HEK293T (cell line): ENCODE data around the gene SRY.
"Not testable (repeated sequence)": the region's sequence is repeated elsewhere in the genome, so short reads cannot be mapped to it uniquely, and the experiment has no call there.

Source experiments
- CTCF ChIA-PET: fragments of 350-600 bp; formaldehyde crosslinking; extraction: SDS; loops from one replicate; lab custom pipeline; 2021; ENCODE audit warnings: antibody characterized with exemption, inconsistent platforms; lab: Yijun Ruan, JAX
- POLR2A ChIA-PET: fragments of 350-600 bp; formaldehyde crosslinking; extraction: SDS; loops from one replicate; lab custom pipeline; 2020; ENCODE audit warnings: antibody characterized with exemption, inconsistent platforms; lab: Yijun Ruan, JAX
- DNase-seq: peaks from one replicate; pipeline ENCODE4 v3.0.0; 2012; ENCODE audit warnings: mixed read lengths; ENCODE audit errors: extremely low spot score
- ARNT ChIP-seq: fragments of 450-650 bp; IDR thresholded peaks from 2 replicates; pipeline ENCODE4 v1.6.1; 2017; ENCODE audit warnings: mild to moderate bottlenecking
- BHLHE40 ChIP-seq: fragments of 450-650 bp; IDR thresholded peaks from 2 replicates; pipeline ENCODE4 v1.6.1; 2016; ENCODE audit warnings: mild to moderate bottlenecking, moderate library complexity, borderline replicate concordance
- CTBP1 ChIP-seq: fragments of 450-650 bp; IDR thresholded peaks from 2 replicates; pipeline ENCODE4 v1.6.1; 2016; ENCODE audit warnings: borderline replicate concordance
- ELF4 ChIP-seq: fragments of 450-650 bp; IDR thresholded peaks from 2 replicates; pipeline ENCODE4 v1.6.1; 2017; ENCODE audit warnings: antibody characterized with exemption
- FOXA1 ChIP-seq: fragments of 450-650 bp; IDR thresholded peaks from 2 replicates; pipeline ENCODE4 v1.6.1; 2016; ENCODE audit warnings: mild to moderate bottlenecking
- FOXK2 ChIP-seq: fragments of 450-650 bp; IDR thresholded peaks from 2 replicates; pipeline ENCODE4 v1.6.1; 2016; ENCODE audit warnings: mild to moderate bottlenecking
- FOXM1 ChIP-seq: fragments of 450-650 bp; IDR thresholded peaks from 2 replicates; pipeline ENCODE4 v1.6.1; 2017; ENCODE audit warnings: mild to moderate bottlenecking, borderline replicate concordance
- HDGF ChIP-seq: fragments of 450-650 bp; IDR thresholded peaks from 2 replicates; pipeline ENCODE4 v1.6.1; 2017; ENCODE audit warnings: antibody characterized with exemption, borderline replicate concordance
- L3MBTL2 ChIP-seq: fragments of 450-650 bp; conservative IDR thresholded peaks from 2 replicates; pipeline ENCODE4 v1.6.1; 2016; ENCODE audit warnings: mild to moderate bottlenecking
- LEF1 ChIP-seq: fragments of 450-650 bp; IDR thresholded peaks from 2 replicates; pipeline ENCODE4 v1.6.1; 2017; ENCODE audit warnings: mild to moderate bottlenecking, borderline replicate concordance
- NFRKB ChIP-seq: fragments of 450-650 bp; IDR thresholded peaks from 2 replicates; pipeline ENCODE4 v1.6.1; 2016; ENCODE audit warnings: mild to moderate bottlenecking, moderate library complexity
- PKNOX1 ChIP-seq: fragments of 450-650 bp; IDR thresholded peaks from 2 replicates; pipeline ENCODE4 v1.6.1; 2016
- SP1 ChIP-seq: fragments of 450-650 bp; IDR thresholded peaks from 2 replicates; pipeline ENCODE4 v1.6.1; 2017
- SUZ12 ChIP-seq: fragments of 450-650 bp; IDR thresholded peaks from 2 replicates; pipeline ENCODE4 v1.6.1; 2016; ENCODE audit warnings: mild to moderate bottlenecking
- TARDBP ChIP-seq: fragments of 450-650 bp; IDR thresholded peaks from 2 replicates; pipeline ENCODE4 v1.6.1; 2016
- ZNF384 ChIP-seq: fragments of 450-650 bp; IDR thresholded peaks from 2 replicates; pipeline ENCODE4 v1.6.1; 2016

Gene SRY

GRCh38 chrY:2787600-2787999, at the start of gene SRY:
Gene SRY, minus strand, starts transcription at chrY:2787682. Its CDS starts 79 bp downstream, at chrY:2787603.
- no peak for DNase-seq
- POLR2A ChIA-PET: no interaction called here
- CTCF ChIA-PET: no interaction called here
- no peak for TF ChIP-seq TARDBP
- no peak for TF ChIP-seq ZNF384
- no peak for TF ChIP-seq ARNT
- TF ChIP-seq FOXK2: no peak
- no peak for TF ChIP-seq FOXA1
- TF ChIP-seq SUZ12: no peak
- TF ChIP-seq L3MBTL2: no peak
- no peak for TF ChIP-seq SP1
- no peak for TF ChIP-seq HDGF
- no peak for TF ChIP-seq PKNOX1
- TF ChIP-seq NFRKB: no peak

- no peak for DNase-seq
- CTCF ChIA-PET: no interaction called here
- POLR2A ChIA-PET: no interaction called here
- TF ChIP-seq PKNOX1 (no peak), TARDBP (no peak), LEF1 (no peak), ELF4 (no peak), SUZ12 (no peak), ZNF384 (no peak), FOXM1 (no peak)
Observed at GRCh38 chrY:2837078-2837477, 49.6 kb upstream of the SRY start.

- TF ChIP-seq ARNT: no peak
- TF ChIP-seq PKNOX1: no peak
- TF ChIP-seq FOXK2: no peak
- no peak for TF ChIP-seq CTBP1
- TF ChIP-seq ELF4: no peak
- no peak for TF ChIP-seq FOXA1
- TF ChIP-seq SUZ12: no peak
- TF ChIP-seq BHLHE40: no peak
- no peak for TF ChIP-seq NFRKB
- ChIA-PET CTCF (no interaction called here), POLR2A (no interaction called here)
- no peak for DNase-seq
Observed at GRCh38 chrY:2835230-2835629, 47.7 kb upstream of the SRY start.

DNA sequence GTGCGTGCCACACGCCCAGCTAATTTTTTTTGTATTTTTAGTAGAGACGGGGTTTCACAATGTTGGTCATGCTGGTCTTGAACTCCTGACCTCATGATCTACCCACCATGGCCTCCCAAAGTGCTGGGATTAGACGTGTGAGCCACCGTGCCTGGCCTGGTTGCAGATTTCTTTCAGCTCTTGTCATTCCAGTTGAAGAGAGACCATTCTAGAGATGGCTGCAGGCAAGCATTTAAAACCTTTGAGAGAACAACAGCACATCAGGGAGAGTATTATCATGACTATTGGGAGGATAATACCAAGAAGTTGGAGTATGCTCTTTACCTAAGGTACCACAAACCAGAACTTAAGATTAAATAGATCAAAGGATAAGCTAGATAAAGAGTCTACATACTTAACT, 41.0 kb upstream of the SRY start:
- DNase-seq: no peak
- POLR2A ChIA-PET: no interaction called here
- CTCF ChIA-PET: no interaction called here
- no peak for TF ChIP-seq ZNF384
- TF ChIP-seq TARDBP: no peak
- no peak for TF ChIP-seq FOXM1
- TF ChIP-seq PKNOX1: no peak
- no peak for TF ChIP-seq FOXK2
- no peak for TF ChIP-seq FOXA1
- TF ChIP-seq ARNT: no peak
- no peak for TF ChIP-seq BHLHE40
- TF ChIP-seq SUZ12: no peak
- no peak for TF ChIP-seq ELF4
- TF ChIP-seq LEF1: no peak
- TF ChIP-seq HDGF: no peak

GRCh38 chrY:2824471-2824870, 37.0 kb upstream of the SRY start:
- POLR2A ChIA-PET: no interaction called here
- no peak for DNase-seq
- no peak for TF ChIP-seq LEF1
- TF ChIP-seq CTBP1: no peak
- no peak for TF ChIP-seq NFRKB
- no peak for TF ChIP-seq ZNF384
- TF ChIP-seq FOXK2: no peak
- TF ChIP-seq BHLHE40: no peak
- no peak for TF ChIP-seq SUZ12
- no peak for TF ChIP-seq ELF4
- no peak for TF ChIP-seq FOXA1
- TF ChIP-seq TARDBP: no peak
- no peak for TF ChIP-seq HDGF
- TF ChIP-seq L3MBTL2: no peak
- CTCF ChIA-PET: no interaction called here

DNA sequence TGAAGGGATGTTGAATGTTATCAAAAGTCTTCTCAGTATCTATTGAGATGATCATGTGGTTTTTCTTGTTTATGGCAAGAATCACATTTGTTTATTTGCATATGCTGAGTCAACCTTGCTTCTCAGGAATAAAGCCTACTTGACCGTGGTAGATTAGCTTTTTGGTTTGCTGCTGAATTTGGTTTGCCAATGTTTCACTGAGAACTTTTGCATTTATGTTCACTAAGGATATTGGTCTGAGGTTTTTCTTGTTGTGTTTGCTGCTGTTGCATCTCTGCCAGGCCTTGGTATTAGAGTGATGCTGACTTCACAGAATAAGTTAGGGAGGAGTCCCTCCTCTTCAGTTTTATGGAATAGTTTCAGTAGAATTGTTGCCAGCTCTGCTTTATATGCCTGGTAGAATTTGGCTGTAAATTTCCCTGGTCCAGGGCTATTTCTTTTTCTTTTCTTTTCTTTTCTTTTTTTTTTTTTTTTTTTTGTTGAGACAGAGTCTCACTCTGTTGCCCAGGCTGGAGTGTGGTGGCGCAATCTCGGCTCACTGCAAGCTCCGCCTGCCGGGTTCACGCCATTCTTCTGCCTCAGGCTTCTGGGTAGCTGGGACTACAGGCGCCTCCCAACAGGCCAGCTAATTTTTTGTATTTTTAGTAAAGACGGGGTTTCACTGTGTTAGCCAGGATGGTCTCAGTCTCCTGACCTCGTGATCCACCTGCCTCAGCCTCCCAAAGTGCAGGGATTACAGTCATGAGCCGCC, 29.8 kb upstream of the SRY start:
- CTCF ChIA-PET, POLR2A ChIA-PET, DNase-seq: not testable (repeated sequence)
